ENCODE data around the gene MACF1.
"Not testable (repeated sequence)": the region's sequence is repeated elsewhere in the genome, so short reads cannot be mapped to it uniquely, and the experiment has no call there.

Gene MACF1

GRCh38 chr1:39182804-39183203, 21.7 kb upstream of the MACF1 start:
- DNase-seq, result no peak

GRCh38 chr1:39183503-39184353, 20.8 kb upstream of the MACF1 start:
- peak; percentile 61 for DNase-seq

GRCh38 chr1:39184354-39184818, 20.1 kb upstream of the MACF1 start:
- DNase-seq, result no peak

GRCh38 chr1:39187275-39188046, 17.0 kb upstream of the MACF1 start:
- no peak for DNase-seq

- DNase-seq, result no peak
Observed at GRCh38 chr1:39189592-39190041, 14.9 kb upstream of the MACF1 start.

GRCh38 chr1:39190096-39190495, 14.4 kb upstream of the MACF1 start:
- no peak for DNase-seq

- DNase-seq, result no peak
Observed at GRCh38 chr1:39194398-39195051, 10.0 kb upstream of the MACF1 start.

- no peak for DNase-seq
Observed at GRCh38 chr1:39195166-39196111, 9.1 kb upstream of the MACF1 start.

GRCh38 chr1:39196244-39197215, 8.0 kb upstream of the MACF1 start:
- DNase-seq, result no peak

GRCh38 chr1:39199593-39199992, 4.9 kb upstream of the MACF1 start:
- no peak for DNase-seq

- DNase-seq, result peak; percentile 44
Observed at GRCh38 chr1:39205102-39205780, 746 bp downstream of the MACF1 start.

GRCh38 chr1:39205781-39206464, 1.4 kb downstream of the MACF1 start:
- DNase-seq, result no peak

- not testable (repeated sequence) for DNase-seq
Observed at GRCh38 chr1:39208360-39208759, 3.9 kb downstream of the MACF1 start.

- no peak for DNase-seq
Observed at GRCh38 chr1:39210649-39211048, 6.2 kb downstream of the MACF1 start.

- no peak for DNase-seq
Observed at GRCh38 chr1:39212499-39212898, 8.0 kb downstream of the MACF1 start.

- DNase-seq, result no peak
Observed at GRCh38 chr1:39213511-39214002, 9.1 kb downstream of the MACF1 start.

- DNase-seq, result no peak
Observed at GRCh38 chr1:39214021-39214713, 9.7 kb downstream of the MACF1 start.

- no peak for DNase-seq
Observed at GRCh38 chr1:39214714-39214997, 10.2 kb downstream of the MACF1 start.
